Measurements from ENCODE around the gene LANCL3.
"Not testable (repeated sequence)": the region's sequence is repeated elsewhere in the genome, so short reads cannot be mapped to it uniquely, and the experiment has no call there.

Gene LANCL3

GRCh38 chrX:37571426-37572107 lies at the start of gene LANCL3:
Gene LANCL3 (plus strand): TSS chrX:37571661. CDS start chrX:37571871, 210 bp downstream.
- DNase-seq: not testable (repeated sequence)

- not testable (repeated sequence) for DNase-seq
Measured at GRCh38 chrX:37523673-37524072, 47.8 kb upstream of the LANCL3 start.

- no peak for DNase-seq
Measured at GRCh38 chrX:37541991-37542390, 29.5 kb upstream of the LANCL3 start.

- DNase-seq: no peak
Measured at GRCh38 chrX:37542791-37543190, 28.7 kb upstream of the LANCL3 start.

GRCh38 chrX:37543324-37543723 lies 28.1 kb upstream of the LANCL3 start:
- no peak for DNase-seq

- DNase-seq: not testable (repeated sequence)
Measured at GRCh38 chrX:37544531-37544930, 26.9 kb upstream of the LANCL3 start.

GRCh38 chrX:37545066-37545465 lies 26.4 kb upstream of the LANCL3 start:
- no peak for DNase-seq

GRCh38 chrX:37549619-37550018 lies 21.8 kb upstream of the LANCL3 start:
- not testable (repeated sequence) for DNase-seq

GRCh38 chrX:37553476-37553875 lies 18.0 kb upstream of the LANCL3 start:
- DNase-seq: no peak

GRCh38 chrX:37565254-37565653 lies 6.2 kb upstream of the LANCL3 start:
- DNase-seq: not testable (repeated sequence)

GRCh38 chrX:37570349-37570748 lies 1.1 kb upstream of the LANCL3 start:
- DNase-seq: not testable (repeated sequence)

- peak; percentile 3 for DNase-seq
Measured at GRCh38 chrX:37572108-37572587, 687 bp downstream of the LANCL3 start.

GRCh38 chrX:37573121-37573520 lies 1.7 kb downstream of the LANCL3 start:
- not testable (repeated sequence) for DNase-seq

GRCh38 chrX:37578045-37578444 lies 6.6 kb downstream of the LANCL3 start:
- no peak for DNase-seq

GRCh38 chrX:37580080-37580479 lies 8.6 kb downstream of the LANCL3 start:
- no peak for DNase-seq

- not testable (repeated sequence) for DNase-seq
Measured at GRCh38 chrX:37587337-37587736, 15.9 kb downstream of the LANCL3 start.

- no peak for DNase-seq
Measured at GRCh38 chrX:37590047-37590446, 18.6 kb downstream of the LANCL3 start.

- DNase-seq: peak; percentile 9
Measured at GRCh38 chrX:37594755-37595382, 23.4 kb downstream of the LANCL3 start.

GRCh38 chrX:37599729-37600128 lies 28.3 kb downstream of the LANCL3 start:
- no peak for DNase-seq

- no peak for DNase-seq
Measured at GRCh38 chrX:37603938-37604409, 32.5 kb downstream of the LANCL3 start.

GRCh38 chrX:37607243-37607642 lies 35.8 kb downstream of the LANCL3 start:
- no peak for DNase-seq

- no peak for DNase-seq
Measured at GRCh38 chrX:37608156-37608555, 36.7 kb downstream of the LANCL3 start.

- DNase-seq: no peak
Measured at GRCh38 chrX:37609727-37610126, 38.3 kb downstream of the LANCL3 start.

GRCh38 chrX:37613933-37614332 lies 42.5 kb downstream of the LANCL3 start:
- DNase-seq: no peak

All from suppressor macrophage treated with lipopolysaccharide for 4 hours (primary cell).